ENCODE data around the gene TENM3.

DNA sequence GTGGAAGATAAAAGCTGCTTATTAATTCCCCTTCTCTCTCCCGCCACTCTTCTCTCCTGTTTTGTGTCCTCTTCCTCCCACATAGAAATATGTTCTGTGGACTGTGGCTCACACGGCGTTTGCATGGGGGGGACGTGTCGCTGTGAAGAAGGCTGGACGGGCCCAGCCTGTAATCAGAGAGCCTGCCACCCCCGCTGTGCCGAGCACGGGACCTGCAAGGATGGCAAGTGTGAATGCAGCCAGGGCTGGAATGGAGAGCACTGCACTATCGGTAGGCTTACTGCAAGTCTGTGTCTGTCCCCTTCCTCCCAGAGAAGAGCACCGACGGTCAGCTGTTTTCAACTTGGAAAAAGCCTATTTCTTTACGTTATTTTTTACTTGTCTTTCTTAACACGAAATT lies 444.9 kb downstream of the TENM3 start:
- TF ChIP-seq POLR2A (IDR thresholded peaks at IDR 0.05) (no peak), CTCF (IDR thresholded peaks at IDR 0.05) (no peak)

Measured in lower leg skin (tissue), 3 donors.